ENCODE data around the gene ENPEP.

The ENPEP gene

GRCh38 chr4:110508827-110509710 is 33.1 kb downstream of the ENPEP start:
- Histone ChIP-seq H3K27me3 (no peaks in the 10 kb centered on the region), H3K9me3 (no peaks in the 10 kb centered on the region), H3K36me3 (no peaks in the 10 kb centered on the region), H3K4me1 (ENCODE audit: control insufficient read depth in 1 of 2, insufficient read depth in 1 of 2, low read depth in 1 of 2, low read length in 1 of 2) (no peaks in the 10 kb centered on the region), H3K27ac (no peak overlapping the region), H3K4me3 (ENCODE audit: low read depth in 1 of 2, low read length in 1 of 2) (no peak overlapping the region)
- no peak for TF ChIP-seq CTCF (IDR thresholded peaks at IDR 0.05)

- H3K4me3 ChIP-seq (ENCODE audit: low read depth in 1 of 2, low read length in 1 of 2), result no peak overlapping the region
- TF ChIP-seq CTCF (IDR thresholded peaks at IDR 0.05), result no peak
Observed at GRCh38 chr4:110510277-110510676, 34.3 kb downstream of the ENPEP start.

GRCh38 chr4:110510955-110511544 is 35.1 kb downstream of the ENPEP start:
- Histone ChIP-seq H3K27me3 (no peaks in the 10 kb centered on the region), H3K36me3 (no peaks in the 10 kb centered on the region), H3K27ac (no peak overlapping the region), H3K4me1 (ENCODE audit: control insufficient read depth in 1 of 2, insufficient read depth in 1 of 2, low read depth in 1 of 2, low read length in 1 of 2) (peaks cover 0 to 7% of the 10 kb centered on the region in 2 experiments), H3K9me3 (no peaks in the 10 kb centered on the region), H3K4me3 (ENCODE audit: low read depth in 1 of 2, low read length in 1 of 2) (no peak overlapping the region)
- TF ChIP-seq CTCF (IDR thresholded peaks at IDR 0.05), result no peak

More at GRCh38 chr4:110510277-110510676, 34.3 kb downstream of the ENPEP start:
- no peaks in the 10 kb centered on the region for H3K36me3 ChIP-seq
- H3K9me3 ChIP-seq, result no peaks in the 10 kb centered on the region
- H3K27ac ChIP-seq, result no peak overlapping the region
- H3K27me3 ChIP-seq, result no peaks in the 10 kb centered on the region
- H3K4me1 ChIP-seq (ENCODE audit: control insufficient read depth in 1 of 2, insufficient read depth in 1 of 2, low read depth in 1 of 2, low read length in 1 of 2), result no peaks in the 10 kb centered on the region

- Histone ChIP-seq H3K4me3 (ENCODE audit: low read depth in 1 of 2, low read length in 1 of 2) (no peak overlapping the region), H3K36me3 (no peaks in the 10 kb centered on the region), H3K4me1 (ENCODE audit: control insufficient read depth in 1 of 2, insufficient read depth in 1 of 2, low read depth in 1 of 2, low read length in 1 of 2) (peaks cover 0 to 13% of the 10 kb centered on the region in 2 experiments), H3K9me3 (no peaks in the 10 kb centered on the region), H3K27ac (no peak overlapping the region), H3K27me3 (no peaks in the 10 kb centered on the region)
- TF ChIP-seq CTCF (IDR thresholded peaks at IDR 0.05), result no peak
Observed at GRCh38 chr4:110512901-110513300, 36.9 kb downstream of the ENPEP start.

GRCh38 chr4:110514889-110515479 is 39.0 kb downstream of the ENPEP start:
- Histone ChIP-seq H3K4me1 (ENCODE audit: control insufficient read depth in 1 of 2, insufficient read depth in 1 of 2, low read depth in 1 of 2, low read length in 1 of 2) (peaks cover 0 to 13% of the 10 kb centered on the region in 2 experiments), H3K27ac (no peak overlapping the region), H3K36me3 (no peaks in the 10 kb centered on the region), H3K4me3 (ENCODE audit: low read depth in 1 of 2, low read length in 1 of 2) (no peak overlapping the region), H3K27me3 (no peaks in the 10 kb centered on the region), H3K9me3 (no peaks in the 10 kb centered on the region)
- TF ChIP-seq CTCF (IDR thresholded peaks at IDR 0.05), result peak; percentile 9
